K562 treated with DMSO at 1 percent for 4 hours (cell line): ENCODE measurements around the gene MED13L. TPM values are rescaled to one million over a fixed set of nuclear protein-coding genes. Genes with fewer than 3 reads are reported as not detected.

ENCODE experiments used
- total RNA-seq: library from RNA; unstranded; fragments of 300-600 nt; gene quantifications from 2 replicates; pipeline ENCODE4 v1.2.3, GENCODE V29; 2022; ENCODE audit not compliant: insufficient read depth

The MED13L gene
- 32.0 and 37.5 TPM in 2 replicates for total RNA-seq

DNA sequence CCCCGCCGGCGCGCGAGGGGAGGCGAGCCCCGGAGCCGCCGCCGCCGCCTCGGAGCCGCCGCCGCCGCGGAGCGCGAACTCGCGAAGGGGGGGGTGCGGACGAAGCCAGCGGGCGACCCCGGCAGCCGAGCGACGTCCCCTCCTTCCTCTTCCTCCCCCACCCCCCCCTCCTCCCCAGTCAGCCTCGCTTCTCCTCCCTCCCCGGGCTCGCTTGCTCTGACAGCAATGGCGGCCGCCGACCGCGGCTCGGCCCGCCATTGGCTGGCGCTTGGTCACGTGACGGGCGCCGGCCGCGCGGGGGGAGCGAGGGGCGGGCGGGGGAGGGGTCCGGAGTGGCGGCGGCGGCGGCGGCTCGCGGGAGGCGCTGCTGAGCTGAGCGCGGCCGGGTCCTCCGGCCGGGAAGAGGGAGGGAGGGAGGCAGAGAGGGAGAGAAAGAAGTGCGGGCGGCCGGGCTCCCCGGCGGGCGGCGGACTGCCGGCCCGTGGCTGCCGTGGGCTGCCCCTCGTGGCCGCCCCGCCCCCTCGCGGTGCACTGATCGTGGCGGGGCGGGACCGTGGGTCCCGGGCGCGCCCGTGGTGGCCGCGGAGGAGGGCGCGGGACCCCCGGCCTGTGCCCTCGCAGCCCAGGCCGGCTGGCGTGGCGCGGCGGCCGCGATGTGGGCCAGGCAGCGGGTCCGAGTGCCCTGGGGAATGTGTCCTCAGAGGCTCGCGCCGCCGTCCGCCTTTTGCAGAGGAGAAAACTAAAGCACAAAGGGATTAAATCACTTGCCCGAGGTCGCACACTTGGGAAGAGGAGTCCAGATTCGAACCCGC lies at the start of gene MED13L:
Gene MED13L, minus strand, starts transcription at position 227 of the 812 bp plus-strand sequence. CDS start 562 bp downstream, outside the sequence.

